Caco-2 (cell line): ENCODE data around the gene DLG2. TPM values are rescaled to one million over a fixed set of nuclear protein-coding genes. Genes with fewer than 3 reads are reported as not detected.

ENCODE experiments used
- BruUV-seq: library from RNA; stranded (reverse); fragments of 400-500 nt; replicated peaks from 2 replicates; lab custom pipeline; 2021; lab: Mats Ljungman, UMichigan
- CTCF ChIA-PET: fragments of 300-600 bp; sonication (Branson Sonifier 250); formaldehyde crosslinking; loops from one replicate; lab custom pipeline; 2022; ENCODE audit warnings: antibody characterized with exemption; lab: Charles Lee
- POLR2A ChIA-PET: fragments of 300-600 bp; sonication (Branson Sonifier 250); formaldehyde crosslinking; loops from one replicate; lab custom pipeline; 2022; ENCODE audit warnings: antibody characterized with exemption; lab: Charles Lee
- DNase-seq, 2 experiments: peaks; one replicate each; pipeline versions ENCODE4 v3.0.0 to v3.0.0-alpha.2; 2020 to 2022
- H3K27me3 ChIP-seq: replicated peaks from 2 replicates; pipeline ENCODE4 v1.6.0; 2011; ENCODE audit warnings: low read length; ENCODE audit not compliant: control insufficient read depth, insufficient read depth
- H3K36me3 ChIP-seq: 2 replicates; pipeline ENCODE4 v1.5.1; 2011; ENCODE audit warnings: low read length; ENCODE audit not compliant: control insufficient read depth, insufficient read depth
- H3K4me1 ChIP-seq: fragments of 250-450 bp; sonication (Bioruptor Pico); 2 replicates; pipeline ENCODE4 v1.5.1; 2020; ENCODE audit warnings: mild to moderate bottlenecking
- H3K4me3 ChIP-seq: 2 replicates; pipeline ENCODE4 v1.5.1; 2011; ENCODE audit warnings: low read depth, mild to moderate bottlenecking, control low read depth, low read length
- H3K9me3 ChIP-seq: fragments of 250-450 bp; sonication (Bioruptor Pico); 2 replicates; pipeline ENCODE4 v1.5.1; 2020; ENCODE audit warnings: mild to moderate bottlenecking, moderate library complexity
- H3K27ac Mint-ChIP-seq: one replicate; pipeline ENCODE4 v1.8.0; 2022; ENCODE audit warnings: mixed read lengths; ENCODE audit not compliant: unreplicated experiment
- H3K27me3 Mint-ChIP-seq: one replicate; pipeline ENCODE4 v1.8.0; 2022; ENCODE audit warnings: mixed read lengths; ENCODE audit not compliant: insufficient read depth, unreplicated experiment
- H3K36me3 Mint-ChIP-seq: one replicate; pipeline ENCODE4 v1.8.0; 2022; ENCODE audit warnings: mild to moderate bottlenecking, mixed read lengths; ENCODE audit not compliant: insufficient read depth, unreplicated experiment
- H3K4me1 Mint-ChIP-seq: one replicate; pipeline ENCODE4 v1.8.0; 2022; ENCODE audit warnings: low read depth, mixed read lengths; ENCODE audit not compliant: unreplicated experiment
- H3K4me3 Mint-ChIP-seq: one replicate; pipeline ENCODE4 v1.8.0; 2022; ENCODE audit warnings: mild to moderate bottlenecking, moderate library complexity, mixed read lengths; ENCODE audit not compliant: unreplicated experiment
- H3K9me3 Mint-ChIP-seq: one replicate; pipeline ENCODE4 v1.8.0; 2022; ENCODE audit warnings: mixed read lengths; ENCODE audit not compliant: unreplicated experiment
- intact Hi-C: fragments of 100-400 bp; cut with micrococcal nuclease; formaldehyde crosslinking; loops from one replicate; pipeline ENCODE4 v1.10.0; 2022; ENCODE audit not compliant: unreplicated experiment
- total RNA-seq: library from RNA; stranded (reverse); gene quantifications from 2 replicates; pipeline ENCODE4 v1.2.3, GENCODE V29; 2022
- TF ChIP-seq, protein P1 (sequence below), 2 experiments: fragments of 200-600 bp in 1 of 2; IDR thresholded peaks; 1 replicate in 1 of 2; 2 replicates in 1 of 2; pipeline versions ENCODE4 v1.5.1 to v1.8.0; 2011 to 2022; ENCODE audit warnings: antibody characterized with exemption in 1 of 2, control low read depth in 1 of 2, inconsistent platforms in 1 of 2, low read depth in 1 of 2, low read length in 1 of 2, mild to moderate bottlenecking in 1 of 2, moderate library complexity in 1 of 2; ENCODE audit not compliant: insufficient read depth in 1 of 2, severe bottlenecking in 1 of 2, unreplicated experiment in 1 of 2

DLG2 gene
- total RNA-seq, 1 experiment from 2014 or later = 21.6 TPM

GRCh38 chr11:84655712-84656111 lies 971.4 kb downstream of the DLG2 start:
- Mint-ChIP-seq H3K9me3 (peaks cover 16% of the 10 kb centered on the region), H3K27me3 (peaks cover 7% of the 10 kb centered on the region), H3K27ac (no peak overlapping the region), H3K36me3 (no peaks in the 10 kb centered on the region), H3K4me1 (no peaks in the 10 kb centered on the region), H3K4me3 (no peak overlapping the region)
- Histone ChIP-seq H3K9me3 (no peaks in the 10 kb centered on the region), H3K4me1 (no peaks in the 10 kb centered on the region), H3K27me3 (no peaks in the 10 kb centered on the region), H3K4me3 (no peak overlapping the region), H3K36me3 (no peaks in the 10 kb centered on the region)
- POLR2A ChIA-PET = no interaction called here
- DNase-seq = no peak
- BruUV-seq = no TSS peak
- intact Hi-C loops = no loop called here
- TF ChIP-seq, protein P1, sequence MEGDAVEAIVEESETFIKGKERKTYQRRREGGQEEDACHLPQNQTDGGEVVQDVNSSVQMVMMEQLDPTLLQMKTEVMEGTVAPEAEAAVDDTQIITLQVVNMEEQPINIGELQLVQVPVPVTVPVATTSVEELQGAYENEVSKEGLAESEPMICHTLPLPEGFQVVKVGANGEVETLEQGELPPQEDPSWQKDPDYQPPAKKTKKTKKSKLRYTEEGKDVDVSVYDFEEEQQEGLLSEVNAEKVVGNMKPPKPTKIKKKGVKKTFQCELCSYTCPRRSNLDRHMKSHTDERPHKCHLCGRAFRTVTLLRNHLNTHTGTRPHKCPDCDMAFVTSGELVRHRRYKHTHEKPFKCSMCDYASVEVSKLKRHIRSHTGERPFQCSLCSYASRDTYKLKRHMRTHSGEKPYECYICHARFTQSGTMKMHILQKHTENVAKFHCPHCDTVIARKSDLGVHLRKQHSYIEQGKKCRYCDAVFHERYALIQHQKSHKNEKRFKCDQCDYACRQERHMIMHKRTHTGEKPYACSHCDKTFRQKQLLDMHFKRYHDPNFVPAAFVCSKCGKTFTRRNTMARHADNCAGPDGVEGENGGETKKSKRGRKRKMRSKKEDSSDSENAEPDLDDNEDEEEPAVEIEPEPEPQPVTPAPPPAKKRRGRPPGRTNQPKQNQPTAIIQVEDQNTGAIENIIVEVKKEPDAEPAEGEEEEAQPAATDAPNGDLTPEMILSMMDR (IDR thresholded peaks at IDR 0.05; ENCODE audit: insufficient read depth in 1 of 2, low read depth in 1 of 2, low read length in 1 of 2, severe bottlenecking in 1 of 2, unreplicated experiment in 1 of 2) = no peak
- CTCF ChIA-PET = no interaction called here

GRCh38 chr11:84648471-84648870 lies 978.7 kb downstream of the DLG2 start:
- DNase-seq = no peak
- Histone ChIP-seq H3K4me3 (no peak overlapping the region), H3K27me3 (no peaks in the 10 kb centered on the region), H3K9me3 (no peaks in the 10 kb centered on the region), H3K36me3 (no peaks in the 10 kb centered on the region), H3K4me1 (no peaks in the 10 kb centered on the region)
- POLR2A ChIA-PET = no interaction called here
- intact Hi-C loops = no loop called here
- H3K9me3 Mint-ChIP-seq = no peaks in the 10 kb centered on the region
- H3K4me3 Mint-ChIP-seq = no peak overlapping the region
- BruUV-seq = no TSS peak
- CTCF ChIA-PET = no interaction called here
- peaks cover 11% of the 10 kb centered on the region for H3K27me3 Mint-ChIP-seq
- no peak overlapping the region for H3K27ac Mint-ChIP-seq
- no peaks in the 10 kb centered on the region for H3K36me3 Mint-ChIP-seq
- TF ChIP-seq, protein P1 (IDR thresholded peaks at IDR 0.05; ENCODE audit: insufficient read depth in 1 of 2, low read depth in 1 of 2, low read length in 1 of 2, severe bottlenecking in 1 of 2, unreplicated experiment in 1 of 2) = no peak
- no peaks in the 10 kb centered on the region for H3K4me1 Mint-ChIP-seq

- Mint-ChIP-seq H3K36me3 (no peaks in the 10 kb centered on the region), H3K9me3 (no peaks in the 10 kb centered on the region), H3K4me3 (no peak overlapping the region), H3K27ac (no peak overlapping the region), H3K4me1 (no peaks in the 10 kb centered on the region), H3K27me3 (peaks cover 4% of the 10 kb centered on the region)
- POLR2A ChIA-PET = no interaction called here
- no peaks in the 10 kb centered on the region for H3K36me3 ChIP-seq
- no peaks in the 10 kb centered on the region for H3K4me1 ChIP-seq
- TF ChIP-seq, protein P1 (IDR thresholded peaks at IDR 0.05; ENCODE audit: insufficient read depth in 1 of 2, low read depth in 1 of 2, low read length in 1 of 2, severe bottlenecking in 1 of 2, unreplicated experiment in 1 of 2) = no peak
- 0 out of 2 replicates have a peak, but pooled peaks cover 2% of the 10 kb centered on the region for H3K27me3 ChIP-seq
- CTCF ChIA-PET = interaction anchor here (0.7 kb wide), 1 partner anchor 210 kb away, joined by 3 read pairs; no protein-coding TSS in a partner anchor
- intact Hi-C loops = no loop called here
- H3K9me3 ChIP-seq = no peaks in the 10 kb centered on the region
- H3K4me3 ChIP-seq = no peak overlapping the region
- no TSS peak for BruUV-seq
- no peak for DNase-seq
Measured at GRCh38 chr11:84645988-84646694, 981.0 kb downstream of the DLG2 start.
